NAMALWA (cell line): Measurements from ENCODE around the gene GPX1.

Source experiments
- DNase-seq: peaks from one replicate; pipeline ENCODE4 v3.0.0-alpha.2; 2015; ENCODE audit warnings: low spot score

The GPX1 gene

GRCh38 chr3:49311283-49311682 lies 46.9 kb downstream of the GPX1 start:
- no peak for DNase-seq

GRCh38 chr3:49310677-49311076 lies 47.5 kb downstream of the GPX1 start:
- DNase-seq: no peak
